ENCODE data around the gene ALOX12B. TPM values are rescaled to one million over a fixed set of nuclear protein-coding genes. Genes with fewer than 3 reads are reported as not detected.
A peak's percentile ranks its signal among the peaks of the same experiment; 100 is the strongest.

Gene ALOX12B
- total and polyA plus RNA-seq, 11 donors = not detected

GRCh38 chr17:8072729-8073461, 14.6 kb downstream of the ALOX12B start:
- H3K4me1 ChIP-seq = peaks cover 0 to 31% (median 16%) of the 10 kb centered on the region in 12 donors
- TF ChIP-seq, protein P1, sequence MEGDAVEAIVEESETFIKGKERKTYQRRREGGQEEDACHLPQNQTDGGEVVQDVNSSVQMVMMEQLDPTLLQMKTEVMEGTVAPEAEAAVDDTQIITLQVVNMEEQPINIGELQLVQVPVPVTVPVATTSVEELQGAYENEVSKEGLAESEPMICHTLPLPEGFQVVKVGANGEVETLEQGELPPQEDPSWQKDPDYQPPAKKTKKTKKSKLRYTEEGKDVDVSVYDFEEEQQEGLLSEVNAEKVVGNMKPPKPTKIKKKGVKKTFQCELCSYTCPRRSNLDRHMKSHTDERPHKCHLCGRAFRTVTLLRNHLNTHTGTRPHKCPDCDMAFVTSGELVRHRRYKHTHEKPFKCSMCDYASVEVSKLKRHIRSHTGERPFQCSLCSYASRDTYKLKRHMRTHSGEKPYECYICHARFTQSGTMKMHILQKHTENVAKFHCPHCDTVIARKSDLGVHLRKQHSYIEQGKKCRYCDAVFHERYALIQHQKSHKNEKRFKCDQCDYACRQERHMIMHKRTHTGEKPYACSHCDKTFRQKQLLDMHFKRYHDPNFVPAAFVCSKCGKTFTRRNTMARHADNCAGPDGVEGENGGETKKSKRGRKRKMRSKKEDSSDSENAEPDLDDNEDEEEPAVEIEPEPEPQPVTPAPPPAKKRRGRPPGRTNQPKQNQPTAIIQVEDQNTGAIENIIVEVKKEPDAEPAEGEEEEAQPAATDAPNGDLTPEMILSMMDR (IDR thresholded peaks at IDR 0.05) = no peak
- TF ChIP-seq POLR2A (IDR thresholded peaks at IDR 0.05) = no peak
- no peaks in the 10 kb centered on the region for H3K36me3 ChIP-seq
- H3K9me3 ChIP-seq = no peaks in the 10 kb centered on the region
- peak in 2 of 4 donors; percentile 33 to 41 for ATAC-seq
- WGBS, 4 donors = 2 to 4% (median 3%) methylated on average over 38 to 40 of the region's 40 CpGs
- no peak for DNase-seq
- intact Hi-C loops (cut with DNase I) = loop anchor here in 3 of 10 donors (5.0 kb wide), 2 partner anchors 34 to 229 kb away; no protein-coding TSS in a partner anchor
- H3K4me3 ChIP-seq = peak overlapping the region in 7 of 12 donors; percentile 6 to 34 (median 10)
- H3K27ac ChIP-seq = no peak overlapping the region
- peaks cover 28 to 75% (median 65%) of the 10 kb centered on the region in 9 donors for H3K27me3 ChIP-seq

DNA sequence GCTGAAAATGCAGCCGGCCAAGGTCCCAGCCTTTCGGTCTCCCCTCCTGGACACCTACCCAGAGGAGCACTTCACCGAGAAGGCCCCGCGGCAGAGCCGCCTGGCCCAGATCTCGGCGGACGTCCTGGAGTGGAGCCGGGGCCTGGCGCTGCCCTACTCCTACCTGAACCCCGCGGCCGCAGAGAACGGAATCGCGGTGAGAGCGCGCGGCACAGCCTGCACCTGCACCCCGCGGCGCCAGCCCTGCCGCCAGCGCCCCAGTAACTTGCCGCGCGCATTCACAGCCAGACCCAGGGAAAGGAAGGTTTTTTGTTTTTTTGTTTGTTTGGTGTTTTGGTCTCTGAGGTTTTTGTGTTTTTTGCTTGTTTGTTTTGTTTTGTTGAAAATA, 15.2 kb downstream of the ALOX12B start:
- peaks cover 28 to 69% (median 59%) of the 10 kb centered on the region in 9 donors for H3K27me3 ChIP-seq
- peaks cover 0 to 31% (median 16%) of the 10 kb centered on the region in 12 donors for H3K4me1 ChIP-seq
- peak overlapping the region in 4 of 12 donors; percentile 6 to 34 (median 8) for H3K4me3 ChIP-seq
- no peaks in the 10 kb centered on the region for H3K36me3 ChIP-seq
- WGBS, 4 donors = 8 to 21% (median 14%) methylated on average over 16 to 28 of the region's 28 CpGs
- TF ChIP-seq, protein P1 (IDR thresholded peaks at IDR 0.05) = no peak
- no peak for TF ChIP-seq POLR2A (IDR thresholded peaks at IDR 0.05)
- no peak for ATAC-seq
- intact Hi-C loops (cut with DNase I) = loop anchor here in 3 of 10 donors (5.0 kb wide), 2 partner anchors 35 to 230 kb away; no protein-coding TSS in a partner anchor
- H3K27ac ChIP-seq = no peak overlapping the region
- no peaks in the 10 kb centered on the region for H3K9me3 ChIP-seq
- no peak for DNase-seq

DNA sequence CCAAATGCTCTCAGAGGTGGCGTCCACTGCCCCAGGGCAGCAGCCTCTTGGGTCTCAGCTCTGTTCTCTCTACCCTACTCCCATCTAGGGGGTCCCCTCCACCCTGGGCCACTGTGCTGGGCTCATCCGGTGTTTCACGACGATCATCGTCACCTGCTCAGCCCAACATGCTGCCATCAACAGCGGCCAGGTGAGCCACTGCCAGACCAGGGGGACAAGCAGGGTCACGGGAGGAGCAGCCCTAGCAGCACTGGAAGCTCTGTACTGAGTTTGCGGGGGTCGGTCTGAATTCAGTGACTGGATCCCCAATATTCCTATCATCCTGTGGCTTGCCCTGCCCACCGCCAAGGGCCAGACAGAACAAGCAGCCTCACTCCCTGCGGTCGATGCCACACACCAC, 16.0 kb downstream of the ALOX12B start:
- 89 to 93% (median 90%) methylated on average over 6 to 12 of the region's 12 CpGs for WGBS, 4 donors
- TF ChIP-seq POLR2A (IDR thresholded peaks at IDR 0.05) = no peak
- TF ChIP-seq, protein P1 (IDR thresholded peaks at IDR 0.05) = no peak
- no peak for ATAC-seq

GRCh38 chr17:8069587-8069860, 18.0 kb downstream of the ALOX12B start:
- Histone ChIP-seq H3K27me3 (peaks cover 18 to 47% (median 38%) of the 10 kb centered on the region in 9 donors), H3K27ac (peak overlapping the region in 1 of 12 donors; percentile 19), H3K4me1 (peaks cover 0 to 31% (median 16%) of the 10 kb centered on the region in 12 donors), H3K4me3 (no peak overlapping the region), H3K36me3 (no peaks in the 10 kb centered on the region), H3K9me3 (no peaks in the 10 kb centered on the region)
- intact Hi-C loops (cut with DNase I) = loop anchor here in 1 of 10 donors (10.0 kb wide), 1 partner anchor 225 kb away; the partner anchor contains the start of gene SLC25A35
- TF ChIP-seq, protein P1 (IDR thresholded peaks at IDR 0.05) = no peak
- no peak for TF ChIP-seq POLR2A (IDR thresholded peaks at IDR 0.05)
- ATAC-seq = no peak
- DNase-seq = no peak
- 81 to 89% (median 89%) methylated on average over 3 of the region's 3 CpGs for WGBS, 4 donors

More for the DNA sequence above, 16.0 kb downstream of the ALOX12B start:
- no peak overlapping the region for H3K27ac ChIP-seq
- no peaks in the 10 kb centered on the region for H3K36me3 ChIP-seq
- DNase-seq = no peak
- intact Hi-C loops (cut with DNase I) = loop anchor here in 3 of 10 donors (5.0 kb wide), 2 partner anchors 36 to 231 kb away; no protein-coding TSS in a partner anchor
- H3K4me1 ChIP-seq = peaks cover 0 to 31% (median 16%) of the 10 kb centered on the region in 12 donors
- H3K4me3 ChIP-seq = no peak overlapping the region
- H3K9me3 ChIP-seq = no peaks in the 10 kb centered on the region
- peaks cover 28 to 61% (median 51%) of the 10 kb centered on the region in 9 donors for H3K27me3 ChIP-seq

Measured in heart left ventricle (tissue), 16 donors.